SH-SY5Y (cell line): Measurements from ENCODE around the gene BRAT1.

Source experiments
- GATA2 ChIP-seq: IDR thresholded peaks from 2 replicates; pipeline ENCODE4 v1.6.1; 2011; ENCODE audit warnings: mild to moderate bottlenecking, low read depth, low read length
- GATA3 ChIP-seq: IDR thresholded peaks from 2 replicates; pipeline ENCODE4 v1.6.1; 2011; ENCODE audit warnings: low read depth, mild to moderate bottlenecking, low read length, moderate library complexity

DNA sequence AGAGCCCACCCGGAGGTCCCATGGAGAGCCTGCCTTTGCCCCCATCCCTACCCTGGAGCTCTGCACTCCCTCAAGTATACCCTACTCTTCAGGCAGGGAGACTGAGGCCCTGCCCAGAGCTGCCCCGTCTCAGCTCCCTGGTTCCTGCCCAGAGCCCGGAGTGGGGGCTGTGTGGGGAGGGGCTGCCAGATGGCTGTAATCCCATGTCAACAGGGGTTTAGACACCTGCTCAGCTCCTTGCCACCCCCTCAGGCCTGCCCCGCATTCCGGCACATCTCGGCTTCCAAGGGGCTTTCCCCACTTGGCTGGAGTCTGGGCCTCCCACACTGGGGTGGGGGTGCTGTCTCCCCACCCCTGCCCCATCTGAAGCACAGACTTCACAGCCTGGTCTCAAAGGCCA is 56.6 kb downstream of the BRAT1 start:
- TF ChIP-seq GATA3 (no peak), GATA2 (no peak)
